Testis (tissue), 3 donors: Measurements from ENCODE around the gene VWA5B1. TPM values are rescaled to one million over a fixed set of nuclear protein-coding genes. Genes with fewer than 3 reads are reported as not detected.
"Not testable (repeated sequence)": the region's sequence is repeated elsewhere in the genome, so short reads cannot be mapped to it uniquely, and the experiment has no call there.

Source experiments
- DNase-seq: peaks from one replicate; pipeline ENCODE4 v3.0.0-alpha.2; 2019
- H3K27ac ChIP-seq, 2 donors: fragments of 200-600 bp; sonication (generic); one replicate each; pipeline ENCODE4 v1.5.1; 2019
- H3K27me3 ChIP-seq: fragments of 200-600 bp; sonication (generic); one replicate; pipeline ENCODE4 v1.5.1; 2019
- H3K36me3 ChIP-seq: fragments of 200-600 bp; sonication (generic); one replicate; pipeline ENCODE4 v1.5.1; 2017; ENCODE audit warnings: low read depth; ENCODE audit errors: missing control alignments
- H3K4me1 ChIP-seq: fragments of 200-600 bp; sonication (generic); one replicate; pipeline ENCODE4 v1.5.1; 2019
- H3K4me3 ChIP-seq, 2 donors: fragments of 200-600 bp; sonication (generic); one replicate each; pipeline ENCODE4 v1.5.1; 2017 to 2019
- H3K9me3 ChIP-seq: fragments of 200-600 bp; sonication (generic); one replicate; pipeline ENCODE4 v1.5.1; 2017
- CTCF ChIP-seq, 3 experiments: fragments of 450-650 bp in 2 of 3; fragments of 200-600 bp in 1 of 3; sonication (generic) in 1 of 3; IDR thresholded peaks; one replicate each; pipeline ENCODE4 v1.5.1; 2016 to 2019; ENCODE audit warnings: antibody characterized with exemption in 3 of 3, mild to moderate bottlenecking in 2 of 3, moderate library complexity in 1 of 3
- POLR2A ChIP-seq: fragments of 450-650 bp; IDR thresholded peaks from one replicate; pipeline ENCODE4 v1.6.1; 2017; ENCODE audit warnings: antibody characterized with exemption, mild to moderate bottlenecking, moderate library complexity
- WGBS, 2 donors: methylation state at CpG; one replicate each; pipeline ENCODE4 v1.1.5; 2018; 5-methylcytosine and 5-hydroxymethylcytosine counted together
- intact Hi-C: fragments of 100-400 bp; cut with DNase I; formaldehyde crosslinking; loops from one replicate; pipeline ENCODE4 v1.15.1; 2023; ENCODE audit warnings: low total_unique reads
- polyA plus RNA-seq: library from polyadenylated mRNA; stranded (reverse); fragments of 350-450 nt; fragmentation: Illumina TruSeq; extraction: RNeasy Lipid Tissue Mini Kit (QIAGEN cat#74804); gene quantifications from one replicate; pipeline ENCODE4 v1.2.3, GENCODE V29; 2014; ENCODE audit warnings: low read depth, low replicate concordance; ENCODE audit not compliant: insufficient read depth
- total RNA-seq, 2 donors: library from RNA; depleted of rRNA; stranded (reverse); fragments of >200 nt; gene quantifications; one replicate each; pipeline ENCODE4 v1.2.3, GENCODE V29; 2016

Gene VWA5B1
- total and polyA plus RNA-seq, 3 donors from 2014 or later: 13.1 to 23.0 (median 16.2) TPM

GRCh38 chr1:20285510-20285909 lies 5.2 kb upstream of the VWA5B1 start:
- no peak for TF ChIP-seq CTCF (IDR thresholded peaks at IDR 0.05)
- TF ChIP-seq POLR2A: no peak
- DNase-seq: no peak
- WGBS, 2 donors: 94 to 95% methylated on average over 3 of the region's 3 CpGs
- Histone ChIP-seq H3K27me3 (no peaks in the 10 kb centered on the region), H3K27ac (no peak overlapping the region), H3K9me3 (no peaks in the 10 kb centered on the region), H3K4me1 (no peaks in the 10 kb centered on the region), H3K36me3 (no peaks in the 10 kb centered on the region), H3K4me3 (no peak overlapping the region)
- intact Hi-C loops: no loop called here

DNA sequence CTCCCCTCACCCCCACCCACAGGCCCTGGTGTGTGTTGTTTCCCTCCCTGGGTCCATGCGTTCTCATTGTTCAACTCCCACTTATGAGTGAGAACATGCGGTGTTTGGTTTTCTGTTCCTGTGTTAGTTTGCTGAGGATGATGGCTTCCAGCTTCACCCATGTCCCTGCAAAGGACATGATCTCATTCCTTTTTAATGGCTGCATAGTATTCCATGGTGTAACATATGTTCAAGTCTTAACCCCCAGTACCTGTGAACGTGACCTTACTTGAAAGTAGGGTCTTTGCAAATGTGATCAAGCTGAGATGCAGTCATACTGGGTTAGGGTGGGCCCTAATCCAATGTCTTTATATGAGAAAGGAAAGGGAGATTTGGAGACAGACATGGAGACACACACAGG lies 3.0 kb upstream of the VWA5B1 start:
- H3K9me3 ChIP-seq, H3K27me3 ChIP-seq, DNase-seq, intact Hi-C loops, H3K27ac ChIP-seq, H3K4me1 ChIP-seq, H3K36me3 ChIP-seq, H3K4me3 ChIP-seq: not testable (repeated sequence)
- 91 to 92% methylated on average over 3 of the region's 3 CpGs for WGBS, 2 donors

DNA sequence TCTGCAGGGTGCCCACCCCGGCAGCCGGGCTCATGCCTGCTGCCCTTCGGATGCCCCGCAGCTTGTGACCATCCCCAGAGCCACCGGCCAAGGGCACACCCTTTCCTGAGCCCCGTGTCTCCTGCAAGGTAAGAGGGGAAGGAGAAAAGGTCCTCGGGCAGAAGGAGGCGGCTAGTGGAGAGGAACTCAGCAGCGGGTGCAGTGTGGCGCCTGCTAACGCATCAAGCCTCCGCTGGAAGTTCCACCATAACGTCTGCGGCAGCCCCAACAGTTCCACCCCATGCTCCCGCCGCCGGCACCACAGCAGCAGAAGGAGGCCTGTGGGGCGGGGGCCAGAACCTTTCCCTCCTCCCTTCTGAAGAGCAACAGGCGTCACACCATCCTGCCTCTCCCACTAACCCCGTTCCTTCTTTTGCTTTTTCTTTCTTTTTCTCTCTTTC lies 990 bp downstream of the VWA5B1 start:
- DNase-seq: peak; percentile 37
- no peak overlapping the region for H3K27ac ChIP-seq
- WGBS, 2 donors: 13 to 22% methylated on average over 19 to 20 of the region's 20 CpGs
- TF ChIP-seq CTCF (IDR thresholded peaks at IDR 0.05): no peak
- TF ChIP-seq POLR2A: no peak
- intact Hi-C loops: no loop called here
- H3K4me1 ChIP-seq: peaks cover 3% of the 10 kb centered on the region
- no peaks in the 10 kb centered on the region for H3K36me3 ChIP-seq
- no peaks in the 10 kb centered on the region for H3K27me3 ChIP-seq
- H3K9me3 ChIP-seq: no peaks in the 10 kb centered on the region
- peak overlapping the region in 1 of 2 donors; percentile 20 for H3K4me3 ChIP-seq

DNA sequence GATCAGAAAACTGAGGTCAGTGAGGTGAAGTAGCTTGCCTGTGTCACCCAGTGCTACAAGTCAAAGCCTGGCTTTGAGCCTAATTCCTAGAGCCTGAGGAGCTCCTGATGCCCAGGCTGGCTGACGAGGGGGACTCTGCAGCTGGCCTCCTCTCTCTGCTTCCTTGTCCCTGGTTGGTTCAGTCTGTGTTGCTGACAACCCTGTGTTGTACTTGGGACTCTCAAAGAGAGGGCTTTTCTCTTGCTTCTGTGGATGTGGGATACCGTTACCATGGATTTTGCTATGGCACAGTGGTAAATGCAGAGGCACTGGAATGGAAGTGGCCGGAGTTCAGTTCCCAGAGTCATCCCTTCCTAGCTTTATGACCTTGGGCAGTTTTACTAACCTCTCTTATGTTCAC lies 8.0 kb downstream of the VWA5B1 start:
- no peak for DNase-seq
- WGBS, 2 donors: 69 to 95% methylated on average over 2 to 3 of the region's 3 CpGs
- Histone ChIP-seq H3K27me3 (no peaks in the 10 kb centered on the region), H3K9me3 (no peaks in the 10 kb centered on the region), H3K36me3 (no peaks in the 10 kb centered on the region), H3K4me1 (no peaks in the 10 kb centered on the region), H3K4me3 (no peak overlapping the region), H3K27ac (no peak overlapping the region)
- intact Hi-C loops: no loop called here
- no peak for TF ChIP-seq CTCF (IDR thresholded peaks at IDR 0.05)
- TF ChIP-seq POLR2A: no peak

- TF ChIP-seq CTCF (IDR thresholded peaks at IDR 0.05) (no peak), POLR2A (no peak)
- Histone ChIP-seq H3K27me3 (no peaks in the 10 kb centered on the region), H3K4me3 (no peak overlapping the region), H3K27ac (no peak overlapping the region), H3K9me3 (no peaks in the 10 kb centered on the region), H3K36me3 (no peaks in the 10 kb centered on the region), H3K4me1 (no peaks in the 10 kb centered on the region)
- no peak for DNase-seq
- WGBS, 2 donors: 74 to 79% methylated on average over 8 to 13 of the region's 13 CpGs
- intact Hi-C loops: no loop called here
Observed at GRCh38 chr1:20301463-20302107, 10.9 kb downstream of the VWA5B1 start.
